ENCODE data around the gene TNPO3.

The TNPO3 gene

GRCh38 chr7:128928159-128928813, 126.6 kb downstream of the TNPO3 start:
- no peak overlapping the region for H3K27ac ChIP-seq
- no peaks in the 10 kb centered on the region for H3K36me3 ChIP-seq
- H4K20me1 ChIP-seq, result no peaks in the 10 kb centered on the region
- no peak for TF ChIP-seq Cebpa-rat (IDR thresholded peaks at IDR 0.05)
- no peak overlapping the region for H3K9ac ChIP-seq
- no peak overlapping the region for H3K4me3 ChIP-seq
- H3K4me2 ChIP-seq, result no peak overlapping the region
- H3K27me3 ChIP-seq, result no peaks in the 10 kb centered on the region
- peaks cover 28 to 48% (median 37%) of the 10 kb centered on the region in 10 experiments for H3K4me1 ChIP-seq
- no peaks in the 10 kb centered on the region for H3K9me3 ChIP-seq (replicated peaks in 1 of 11)

DNA sequence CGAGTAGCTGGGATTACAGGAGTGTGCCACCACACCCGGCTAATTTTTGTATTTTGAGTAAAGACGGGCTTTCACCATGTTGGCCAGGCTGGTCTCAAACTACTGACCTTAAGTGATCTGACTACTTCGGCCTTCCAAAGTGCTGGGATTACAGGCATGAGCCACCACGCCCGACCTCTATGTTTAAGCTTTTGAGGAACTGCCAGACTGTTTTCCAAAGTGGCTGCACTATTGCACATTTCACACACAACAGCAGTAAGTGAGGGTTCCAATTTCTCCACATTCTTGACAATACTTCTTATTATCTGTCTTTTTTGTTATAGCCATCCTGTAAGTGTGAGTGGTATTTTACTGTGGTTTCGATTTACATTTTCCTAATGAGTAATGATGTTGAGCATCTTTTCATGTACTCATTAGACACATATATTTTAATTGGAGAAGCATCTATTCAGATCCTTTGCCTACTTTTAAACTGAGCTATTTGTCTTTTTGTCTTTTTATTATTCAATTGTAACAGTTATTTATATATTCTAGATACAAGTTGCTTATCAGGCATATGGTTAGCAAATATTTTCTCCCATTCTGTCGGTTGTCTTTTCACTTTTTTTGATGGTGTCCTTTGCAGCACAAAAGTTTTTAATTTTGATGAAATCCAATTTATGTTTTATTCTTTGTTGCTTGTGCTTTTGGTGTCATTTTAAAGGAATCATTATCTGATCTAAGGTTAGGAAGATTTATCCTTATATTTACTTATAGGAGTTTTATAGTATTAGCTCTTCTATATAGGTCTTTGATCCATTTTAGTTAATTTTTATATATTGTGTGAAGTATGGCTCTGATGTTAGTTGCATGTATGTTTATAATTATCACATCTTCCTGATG, 130.0 kb downstream of the TNPO3 start:
- TF ChIP-seq Cebpa-rat (IDR thresholded peaks at IDR 0.05), result no peak
- Histone ChIP-seq H3K4me2 (peak overlapping the region in 6 of 11 experiments; percentile 23 to 57 (median 46); a peak in 10 of 22 replicates), H3K36me3 (no peaks in the 10 kb centered on the region), H3K4me1 (peaks cover 18 to 40% (median 31%) of the 10 kb centered on the region in 10 experiments), H4K20me1 (no peaks in the 10 kb centered on the region; a peak in 1 of 22 replicates), H3K9me3 (replicated peaks in 1 of 11) (no peaks in the 10 kb centered on the region), H3K27ac (no peak overlapping the region), H3K4me3 (no peak overlapping the region), H3K27me3 (peaks cover 0 to 9% (median 3%) of the 10 kb centered on the region in 11 experiments; a peak in 8 of 22 replicates), H3K9ac (no peak overlapping the region)

- no peak overlapping the region for H3K4me3 ChIP-seq
- H3K9me3 ChIP-seq (replicated peaks in 1 of 11), result no peaks in the 10 kb centered on the region
- H3K27me3 ChIP-seq, result peaks cover 0 to 21% (median 9%) of the 10 kb centered on the region in 11 experiments; a peak in 8 of 22 replicates
- H3K4me1 ChIP-seq, result peaks cover 18 to 40% (median 31%) of the 10 kb centered on the region in 10 experiments
- H3K4me2 ChIP-seq, result peak overlapping the region in 6 of 11 experiments; percentile 23 to 57 (median 46); a peak in 12 of 22 replicates
- H3K9ac ChIP-seq, result no peak overlapping the region
- no peak overlapping the region for H3K27ac ChIP-seq
- H4K20me1 ChIP-seq, result no peaks in the 10 kb centered on the region; a peak in 1 of 22 replicates
- no peak for TF ChIP-seq Cebpa-rat (IDR thresholded peaks at IDR 0.05)
- H3K36me3 ChIP-seq, result no peaks in the 10 kb centered on the region
These were observed 131.5 kb downstream of the TNPO3 start for GRCh38 chr7:128923411-128923800.

- H3K9me3 ChIP-seq (replicated peaks in 1 of 11), result no peaks in the 10 kb centered on the region
- H3K27ac ChIP-seq, result no peak overlapping the region
- peaks cover 18 to 40% (median 31%) of the 10 kb centered on the region in 10 experiments for H3K4me1 ChIP-seq
- no peaks in the 10 kb centered on the region for H3K36me3 ChIP-seq
- no peak overlapping the region for H3K4me3 ChIP-seq
- no peak overlapping the region for H3K9ac ChIP-seq
- H3K4me2 ChIP-seq, result peak overlapping the region in 2 of 11 experiments; percentile 24 to 53; a peak in 5 of 22 replicates
- H4K20me1 ChIP-seq, result no peaks in the 10 kb centered on the region; a peak in 1 of 22 replicates
- peaks cover 0 to 28% (median 9%) of the 10 kb centered on the region in 11 experiments; a peak in 8 of 22 replicates for H3K27me3 ChIP-seq
- no peak for TF ChIP-seq Cebpa-rat (IDR thresholded peaks at IDR 0.05)
These were observed 132.2 kb downstream of the TNPO3 start for GRCh38 chr7:128922496-128923410.

GRCh38 chr7:128921866-128922440, 133.0 kb downstream of the TNPO3 start:
- H3K9me3 ChIP-seq (replicated peaks in 1 of 11), result no peaks in the 10 kb centered on the region
- H3K9ac ChIP-seq, result no peak overlapping the region; a peak in 1 of 22 replicates
- H3K4me3 ChIP-seq, result no peak overlapping the region
- no peak for TF ChIP-seq Cebpa-rat (IDR thresholded peaks at IDR 0.05)
- no peak overlapping the region for H3K27ac ChIP-seq
- H3K4me2 ChIP-seq, result peak overlapping the region in 3 of 11 experiments; percentile 10 to 24 (median 24); a peak in 3 of 22 replicates
- peaks cover 3 to 34% (median 12%) of the 10 kb centered on the region in 11 experiments for H3K27me3 ChIP-seq
- H3K4me1 ChIP-seq, result peaks cover 17 to 40% (median 31%) of the 10 kb centered on the region in 10 experiments
- H4K20me1 ChIP-seq, result no peaks in the 10 kb centered on the region; a peak in 2 of 22 replicates
- H3K36me3 ChIP-seq, result no peaks in the 10 kb centered on the region

DNA sequence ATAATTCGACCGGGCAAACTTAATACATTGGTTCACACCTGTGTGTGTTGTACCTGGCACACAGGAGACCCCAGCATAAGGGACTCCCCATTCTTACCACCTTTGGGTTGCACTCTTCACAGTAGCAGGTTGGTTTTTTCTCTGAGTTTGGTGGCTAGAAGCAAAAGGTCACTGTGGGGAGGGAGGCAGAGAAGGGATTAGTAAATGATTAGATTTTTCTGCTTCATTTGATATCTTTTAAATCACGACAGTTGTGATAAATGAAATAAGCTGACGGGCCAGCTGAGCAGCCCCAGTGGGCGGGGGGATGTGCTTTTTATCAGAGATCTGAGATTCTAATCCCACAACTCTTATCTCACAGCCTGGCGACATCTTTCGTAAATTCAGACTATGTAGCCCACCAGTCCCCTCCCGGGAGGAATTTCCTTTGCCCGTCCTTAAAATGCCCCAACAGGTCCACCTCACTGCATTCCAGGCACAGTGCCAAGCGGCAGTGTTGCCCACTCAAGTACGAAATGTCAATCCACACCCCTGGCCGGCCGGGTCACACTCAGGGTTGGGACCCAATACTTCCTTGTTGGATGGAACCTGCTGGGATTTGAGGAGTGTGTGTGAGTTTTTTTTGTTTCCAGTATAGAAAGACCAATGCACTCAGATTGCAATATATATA, 133.9 kb downstream of the TNPO3 start:
- Histone ChIP-seq H3K4me1 (peaks cover 8 to 34% (median 28%) of the 10 kb centered on the region in 10 experiments), H3K27ac (no peak overlapping the region), H3K9ac (no peak overlapping the region), H4K20me1 (no peaks in the 10 kb centered on the region; a peak in 3 of 22 replicates), H3K4me2 (peak overlapping the region in 7 of 11 experiments; percentile 4 to 38 (median 18); a peak in 9 of 22 replicates), H3K4me3 (no peak overlapping the region), H3K27me3 (peaks cover 12 to 43% (median 21%) of the 10 kb centered on the region in 11 experiments), H3K36me3 (no peaks in the 10 kb centered on the region), H3K9me3 (replicated peaks in 1 of 11) (no peaks in the 10 kb centered on the region)
- TF ChIP-seq Cebpa-rat (IDR thresholded peaks at IDR 0.05), result no peak

DNA sequence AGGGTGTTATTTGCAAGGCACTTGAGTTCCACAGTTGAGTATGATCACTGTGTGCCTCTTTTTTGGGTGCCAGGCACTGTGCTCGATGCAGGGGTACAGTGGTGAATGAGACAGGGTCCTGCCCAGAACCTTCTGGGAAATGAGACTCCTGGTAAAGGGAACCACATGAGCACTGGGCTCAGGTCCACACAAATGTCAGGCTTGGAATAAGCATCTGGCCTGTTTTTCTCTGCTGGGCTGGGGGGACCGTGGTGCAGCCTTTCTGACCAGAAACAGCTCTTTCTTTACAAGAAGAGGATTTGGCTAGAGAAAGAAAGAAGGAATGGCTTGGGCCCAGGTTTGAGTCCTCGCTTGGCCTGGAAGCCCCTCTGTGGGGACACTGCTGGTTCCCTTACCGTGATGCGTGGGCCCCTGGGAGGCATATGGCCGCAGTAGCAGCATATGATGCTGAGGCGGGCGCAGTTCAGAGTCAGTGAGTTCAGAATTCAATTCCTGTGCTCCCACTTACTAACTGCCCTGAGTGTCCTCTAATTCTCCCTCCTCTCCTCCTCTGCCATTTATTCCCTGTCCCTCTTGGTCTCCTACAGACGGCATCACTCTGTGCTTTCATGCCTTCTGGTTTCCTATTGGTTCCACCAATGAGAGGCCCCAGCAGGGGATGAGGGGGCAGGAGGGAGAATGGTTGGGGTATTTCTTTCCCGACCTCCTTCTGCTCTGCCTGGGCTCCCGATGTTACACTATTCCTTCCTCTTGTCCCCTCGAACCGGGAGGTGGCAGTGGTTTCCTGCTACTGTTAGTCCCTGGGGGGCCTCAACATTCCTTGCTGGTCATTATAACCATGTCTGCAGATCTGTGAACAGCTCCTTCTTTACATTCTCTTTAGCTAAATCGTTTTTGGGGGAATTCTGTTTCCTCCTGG, 134.8 kb downstream of the TNPO3 start:
- Histone ChIP-seq H4K20me1 (no peaks in the 10 kb centered on the region; a peak in 3 of 22 replicates), H3K4me1 (peaks cover 4 to 35% (median 29%) of the 10 kb centered on the region in 10 experiments; a peak in 17 of 20 replicates), H3K9ac (no peak overlapping the region), H3K27ac (no peak overlapping the region), H3K4me3 (no peak overlapping the region), H3K4me2 (peak overlapping the region in 7 of 11 experiments; percentile 4 to 38 (median 21); a peak in 9 of 22 replicates), H3K27me3 (peaks cover 21 to 52% (median 30%) of the 10 kb centered on the region in 11 experiments), H3K36me3 (no peaks in the 10 kb centered on the region), H3K9me3 (replicated peaks in 1 of 11) (no peaks in the 10 kb centered on the region)
- no peak for TF ChIP-seq Cebpa-rat (IDR thresholded peaks at IDR 0.05)
